VCaP (cell line): ENCODE results near the gene OSBPL2.

Source experiments
- H3K27ac ChIP-seq: fragments of 450-650 bp; 2 replicates; pipeline ENCODE4 v1.5.1; 2017
- TF ChIP-seq, protein P1 (sequence below): fragments of 450-650 bp; conservative IDR thresholded peaks from 2 replicates; pipeline ENCODE4 v1.5.1; 2017; ENCODE audit warnings: mild to moderate bottlenecking, moderate library complexity

Gene OSBPL2

GRCh38 chr20:62195736-62196135 is 42.6 kb upstream of the OSBPL2 start:
- no peak overlapping the region for H3K27ac ChIP-seq
- TF ChIP-seq, protein P1, sequence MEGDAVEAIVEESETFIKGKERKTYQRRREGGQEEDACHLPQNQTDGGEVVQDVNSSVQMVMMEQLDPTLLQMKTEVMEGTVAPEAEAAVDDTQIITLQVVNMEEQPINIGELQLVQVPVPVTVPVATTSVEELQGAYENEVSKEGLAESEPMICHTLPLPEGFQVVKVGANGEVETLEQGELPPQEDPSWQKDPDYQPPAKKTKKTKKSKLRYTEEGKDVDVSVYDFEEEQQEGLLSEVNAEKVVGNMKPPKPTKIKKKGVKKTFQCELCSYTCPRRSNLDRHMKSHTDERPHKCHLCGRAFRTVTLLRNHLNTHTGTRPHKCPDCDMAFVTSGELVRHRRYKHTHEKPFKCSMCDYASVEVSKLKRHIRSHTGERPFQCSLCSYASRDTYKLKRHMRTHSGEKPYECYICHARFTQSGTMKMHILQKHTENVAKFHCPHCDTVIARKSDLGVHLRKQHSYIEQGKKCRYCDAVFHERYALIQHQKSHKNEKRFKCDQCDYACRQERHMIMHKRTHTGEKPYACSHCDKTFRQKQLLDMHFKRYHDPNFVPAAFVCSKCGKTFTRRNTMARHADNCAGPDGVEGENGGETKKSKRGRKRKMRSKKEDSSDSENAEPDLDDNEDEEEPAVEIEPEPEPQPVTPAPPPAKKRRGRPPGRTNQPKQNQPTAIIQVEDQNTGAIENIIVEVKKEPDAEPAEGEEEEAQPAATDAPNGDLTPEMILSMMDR = no peak

- TF ChIP-seq, protein P1 = no peak
These were observed 42.0 kb upstream of the OSBPL2 start for GRCh38 chr20:62196286-62196685.

GRCh38 chr20:62197311-62197710 is 41.0 kb upstream of the OSBPL2 start:
- no peak overlapping the region for H3K27ac ChIP-seq
- TF ChIP-seq, protein P1 = no peak

More at GRCh38 chr20:62196286-62196685, 42.0 kb upstream of the OSBPL2 start:
- no peak overlapping the region for H3K27ac ChIP-seq

DNA sequence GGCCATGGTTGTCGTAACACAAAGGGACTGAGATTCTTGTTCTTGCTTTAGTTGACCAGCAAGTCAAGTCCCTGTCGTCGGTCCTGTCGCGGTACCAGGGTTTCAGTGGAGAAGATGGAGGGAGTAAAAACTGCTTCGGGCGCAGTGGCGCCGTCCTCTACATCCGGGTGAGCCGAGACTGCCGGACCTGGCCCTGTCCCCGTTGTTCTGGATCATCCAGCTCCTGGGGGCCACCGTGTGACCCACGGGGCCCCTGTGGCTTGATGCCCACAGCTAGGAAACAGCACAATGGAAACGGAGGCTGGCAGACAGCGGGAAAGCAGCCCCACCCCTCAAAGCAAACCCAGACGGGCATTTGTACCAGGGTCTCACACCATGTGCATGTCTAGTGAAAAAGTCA is 40.5 kb upstream of the OSBPL2 start:
- H3K27ac ChIP-seq = no peak overlapping the region
- TF ChIP-seq, protein P1 = no peak

- TF ChIP-seq, protein P1 = no peak
- no peak overlapping the region for H3K27ac ChIP-seq
These were observed 39.8 kb upstream of the OSBPL2 start for GRCh38 chr20:62198496-62198895.

GRCh38 chr20:62198931-62199330 is 39.4 kb upstream of the OSBPL2 start:
- TF ChIP-seq, protein P1 = no peak
- H3K27ac ChIP-seq = no peak overlapping the region

- no peak overlapping the region for H3K27ac ChIP-seq
- TF ChIP-seq, protein P1 = no peak
These were observed 37.7 kb upstream of the OSBPL2 start for GRCh38 chr20:62200491-62201172.
